NCI-H1436 treated with DMSO at 0.1 percent for 48 hours (cell line): ENCODE data around the gene SSR1.
"Not testable (repeated sequence)": the region's sequence is repeated elsewhere in the genome, so short reads cannot be mapped to it uniquely, and the experiment has no call there.

Experiments
- DNase-seq: peaks from one replicate; lab custom pipeline; 2025; lab: John Stamatoyannopoulos, UW

SSR1 gene

GRCh38 chr6:7276199-7276524 lies 36.8 kb downstream of the SSR1 start:
- no peak for DNase-seq

GRCh38 chr6:7274525-7274924 lies 38.5 kb downstream of the SSR1 start:
- not testable (repeated sequence) for DNase-seq

- DNase-seq = no peak
Measured at GRCh38 chr6:7273709-7274108, 39.3 kb downstream of the SSR1 start.

GRCh38 chr6:7271205-7271534 lies 41.8 kb downstream of the SSR1 start:
- DNase-seq = no peak

- no peak for DNase-seq
Measured at GRCh38 chr6:7270320-7271204, 42.4 kb downstream of the SSR1 start.

GRCh38 chr6:7269816-7270215 lies 43.2 kb downstream of the SSR1 start:
- DNase-seq = no peak

- no peak for DNase-seq
Measured at GRCh38 chr6:7268816-7269555, 44.0 kb downstream of the SSR1 start.

GRCh38 chr6:7268362-7268761 lies 44.6 kb downstream of the SSR1 start:
- DNase-seq = no peak

- DNase-seq = no peak
Measured at GRCh38 chr6:7267466-7268091, 45.4 kb downstream of the SSR1 start.

GRCh38 chr6:7267071-7267465 lies 45.9 kb downstream of the SSR1 start:
- DNase-seq = no peak

- DNase-seq = not testable (repeated sequence)
Measured at GRCh38 chr6:7265385-7265726, 47.6 kb downstream of the SSR1 start.

GRCh38 chr6:7264686-7265384 lies 48.2 kb downstream of the SSR1 start:
- no peak for DNase-seq

GRCh38 chr6:7264041-7264440 lies 49.0 kb downstream of the SSR1 start:
- no peak for DNase-seq

- DNase-seq = not testable (repeated sequence)
Measured at GRCh38 chr6:7263519-7263805, 49.5 kb downstream of the SSR1 start.

- no peak for DNase-seq
Measured at GRCh38 chr6:7262746-7263518, 50.1 kb downstream of the SSR1 start.

GRCh38 chr6:7261852-7262461 lies 51.0 kb downstream of the SSR1 start:
- no peak for DNase-seq

GRCh38 chr6:7261032-7261841 lies 51.8 kb downstream of the SSR1 start:
- DNase-seq = no peak

GRCh38 chr6:7260291-7261031 lies 52.5 kb downstream of the SSR1 start:
- DNase-seq = no peak

- no peak for DNase-seq
Measured at GRCh38 chr6:7258231-7258763, 54.7 kb downstream of the SSR1 start.
